Measurements from ENCODE around the gene NR5A1.

Gene NR5A1

DNA sequence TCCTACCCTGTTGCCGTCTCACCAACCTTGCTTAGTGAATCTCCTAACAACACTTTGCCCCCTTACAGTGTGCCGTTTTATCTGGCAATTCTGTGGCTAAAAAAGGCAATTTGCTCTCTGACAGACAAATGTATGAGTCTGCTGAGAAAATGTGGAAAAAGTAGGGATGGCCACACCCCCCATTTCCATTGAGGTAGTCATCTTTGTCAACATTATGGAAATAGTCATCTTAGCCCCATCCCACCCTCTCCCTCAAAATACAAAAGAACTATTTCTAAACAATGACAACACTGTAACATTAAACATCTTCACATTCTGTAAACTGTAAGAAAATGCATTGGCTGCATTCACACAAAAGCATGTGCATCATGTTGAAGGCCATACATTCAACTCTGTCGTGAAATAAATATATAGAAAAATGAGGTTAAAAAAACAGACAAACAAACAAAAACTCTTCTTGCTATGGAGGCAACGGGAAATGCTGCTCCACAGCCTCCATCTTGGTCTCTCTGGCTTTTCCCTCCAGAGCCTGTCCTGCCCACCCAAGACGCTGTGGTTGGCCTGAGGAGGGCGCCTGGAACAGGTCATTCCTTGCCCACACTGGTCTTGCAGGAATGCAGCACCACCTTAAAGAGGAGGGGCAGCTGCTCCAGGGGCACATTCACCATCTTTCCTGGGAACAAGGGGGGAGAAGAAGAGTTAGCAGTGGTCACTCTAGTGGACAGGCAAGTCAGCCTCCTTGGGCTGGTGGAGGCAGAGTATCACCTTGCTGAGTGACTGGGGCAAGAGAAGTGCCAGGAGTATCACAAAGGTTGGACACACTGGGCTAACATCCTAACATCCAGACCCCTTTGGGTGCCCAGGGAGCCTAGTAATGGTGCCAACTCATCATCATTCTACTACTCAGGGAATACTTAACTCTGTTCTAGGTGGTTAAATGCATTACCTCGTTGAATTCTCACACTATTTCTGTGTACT is 15.2 kb upstream of the NR5A1 start:
- H3K4me1 ChIP-seq: no peaks in the 10 kb centered on the region
- H3K9me3 ChIP-seq: no peaks in the 10 kb centered on the region
- H3K27ac ChIP-seq: no peak overlapping the region
- no peak for TF ChIP-seq CTCF (IDR thresholded peaks at IDR 0.05)
- no peaks in the 10 kb centered on the region for H3K36me3 ChIP-seq
- no peak overlapping the region for H3K4me3 ChIP-seq
- no peak for DNase-seq
- H3K27me3 ChIP-seq: no peaks in the 10 kb centered on the region
- intact Hi-C loops (cut with DNase I; ENCODE audit: low total_unique reads): no loop called here

GRCh38 chr9:124521142-124521541 is 13.9 kb upstream of the NR5A1 start:
- DNase-seq: no peak
- no peak overlapping the region for H3K27ac ChIP-seq
- no peak for TF ChIP-seq CTCF (IDR thresholded peaks at IDR 0.05)

GRCh38 chr9:124520206-124520596 is 13.0 kb upstream of the NR5A1 start:
- TF ChIP-seq CTCF (IDR thresholded peaks at IDR 0.05): no peak
- H3K36me3 ChIP-seq: no peaks in the 10 kb centered on the region
- intact Hi-C loops (cut with DNase I; ENCODE audit: low total_unique reads): no loop called here
- no peaks in the 10 kb centered on the region for H3K4me1 ChIP-seq
- no peak for DNase-seq
- H3K9me3 ChIP-seq: no peaks in the 10 kb centered on the region
- no peak overlapping the region for H3K27ac ChIP-seq
- H3K27me3 ChIP-seq: no peaks in the 10 kb centered on the region
- no peak overlapping the region for H3K4me3 ChIP-seq

More at GRCh38 chr9:124521142-124521541, 13.9 kb upstream of the NR5A1 start:
- Histone ChIP-seq H3K4me3 (no peak overlapping the region), H3K9me3 (no peaks in the 10 kb centered on the region), H3K36me3 (no peaks in the 10 kb centered on the region), H3K4me1 (no peaks in the 10 kb centered on the region), H3K27me3 (no peaks in the 10 kb centered on the region)
- intact Hi-C loops (cut with DNase I; ENCODE audit: low total_unique reads): no loop called here

- Histone ChIP-seq H3K36me3 (no peaks in the 10 kb centered on the region), H3K27ac (no peak overlapping the region), H3K4me3 (no peak overlapping the region), H3K4me1 (no peaks in the 10 kb centered on the region), H3K9me3 (no peaks in the 10 kb centered on the region), H3K27me3 (peaks cover 0 to 3% of the 10 kb centered on the region in 2 donors)
- intact Hi-C loops (cut with DNase I; ENCODE audit: low total_unique reads): no loop called here
- DNase-seq: no peak
- TF ChIP-seq CTCF (IDR thresholded peaks at IDR 0.05): no peak
Observed at GRCh38 chr9:124518116-124518515, 10.9 kb upstream of the NR5A1 start.

DNA sequence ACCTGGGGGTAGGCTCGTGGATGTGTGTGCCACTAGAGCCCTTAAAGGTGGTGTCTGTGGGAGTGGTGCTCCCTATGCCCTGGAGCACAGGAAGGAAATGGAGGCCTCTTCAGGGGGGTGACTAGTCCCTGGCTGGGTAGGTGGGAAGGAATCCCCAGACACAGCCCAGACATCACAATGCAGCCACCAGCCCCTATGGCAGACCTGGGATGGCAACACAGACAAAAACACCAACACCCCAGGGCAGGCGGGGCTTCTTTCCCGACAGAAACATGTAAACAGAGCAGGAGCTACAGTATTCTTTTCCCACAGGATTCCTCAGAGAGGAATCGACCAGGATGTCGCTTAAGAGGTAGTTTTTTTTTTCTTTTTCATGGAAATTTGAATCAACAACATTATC is 10.4 kb upstream of the NR5A1 start:
- TF ChIP-seq CTCF (IDR thresholded peaks at IDR 0.05): no peak
- DNase-seq: no peak
- Histone ChIP-seq H3K27me3 (peaks cover 0 to 8% of the 10 kb centered on the region in 2 donors), H3K27ac (no peak overlapping the region), H3K36me3 (no peaks in the 10 kb centered on the region), H3K9me3 (no peaks in the 10 kb centered on the region), H3K4me3 (no peak overlapping the region), H3K4me1 (no peaks in the 10 kb centered on the region)
- intact Hi-C loops (cut with DNase I; ENCODE audit: low total_unique reads): no loop called here
